Measurements from ENCODE around the gene FUBP1.

DNA sequence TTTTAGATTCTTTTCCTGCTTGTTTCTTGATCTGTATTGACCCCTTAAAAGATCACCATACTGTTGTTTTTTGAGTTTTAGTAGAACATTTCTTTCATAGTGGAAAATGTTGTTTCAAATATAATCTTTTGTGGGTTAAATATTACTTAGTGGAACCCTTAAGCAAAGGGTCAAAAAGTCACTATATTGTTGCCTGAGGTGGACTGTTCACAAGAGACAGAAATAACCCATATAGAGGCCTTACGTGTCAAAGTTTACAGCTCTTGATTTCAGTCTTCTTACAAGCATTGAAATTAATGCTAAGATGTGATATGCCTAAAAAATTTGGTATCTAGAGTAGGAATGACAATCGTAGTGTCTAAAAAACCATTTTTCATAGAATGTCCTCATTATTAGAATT is 32.2 kb upstream of the FUBP1 start:
- TF ChIP-seq, protein P1, sequence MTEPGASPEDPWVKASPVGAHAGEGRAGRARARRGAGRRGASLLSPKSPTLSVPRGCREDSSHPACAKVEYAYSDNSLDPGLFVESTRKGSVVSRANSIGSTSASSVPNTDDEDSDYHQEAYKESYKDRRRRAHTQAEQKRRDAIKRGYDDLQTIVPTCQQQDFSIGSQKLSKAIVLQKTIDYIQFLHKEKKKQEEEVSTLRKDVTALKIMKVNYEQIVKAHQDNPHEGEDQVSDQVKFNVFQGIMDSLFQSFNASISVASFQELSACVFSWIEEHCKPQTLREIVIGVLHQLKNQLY (CRISPR knock-in tag; IDR thresholded peaks at IDR 0.05): no peak
- no peak for TF ChIP-seq USF2 (CRISPR knock-in tag; IDR thresholded peaks at IDR 0.05)
- TF ChIP-seq E2F5 (CRISPR knock-in tag; IDR thresholded peaks at IDR 0.05): no peak
- TF ChIP-seq ZBTB43 (CRISPR knock-in tag; IDR thresholded peaks at IDR 0.05): no peak
- TF ChIP-seq MXD4 (CRISPR knock-in tag; IDR thresholded peaks at IDR 0.05; ENCODE audit: borderline replicate concordance): no peak
- TF ChIP-seq CREB1 (CRISPR knock-in tag; IDR thresholded peaks at IDR 0.05): no peak
- no peak for TF ChIP-seq IRF1 (CRISPR knock-in tag; IDR thresholded peaks at IDR 0.05)
- TF ChIP-seq, protein P2, sequence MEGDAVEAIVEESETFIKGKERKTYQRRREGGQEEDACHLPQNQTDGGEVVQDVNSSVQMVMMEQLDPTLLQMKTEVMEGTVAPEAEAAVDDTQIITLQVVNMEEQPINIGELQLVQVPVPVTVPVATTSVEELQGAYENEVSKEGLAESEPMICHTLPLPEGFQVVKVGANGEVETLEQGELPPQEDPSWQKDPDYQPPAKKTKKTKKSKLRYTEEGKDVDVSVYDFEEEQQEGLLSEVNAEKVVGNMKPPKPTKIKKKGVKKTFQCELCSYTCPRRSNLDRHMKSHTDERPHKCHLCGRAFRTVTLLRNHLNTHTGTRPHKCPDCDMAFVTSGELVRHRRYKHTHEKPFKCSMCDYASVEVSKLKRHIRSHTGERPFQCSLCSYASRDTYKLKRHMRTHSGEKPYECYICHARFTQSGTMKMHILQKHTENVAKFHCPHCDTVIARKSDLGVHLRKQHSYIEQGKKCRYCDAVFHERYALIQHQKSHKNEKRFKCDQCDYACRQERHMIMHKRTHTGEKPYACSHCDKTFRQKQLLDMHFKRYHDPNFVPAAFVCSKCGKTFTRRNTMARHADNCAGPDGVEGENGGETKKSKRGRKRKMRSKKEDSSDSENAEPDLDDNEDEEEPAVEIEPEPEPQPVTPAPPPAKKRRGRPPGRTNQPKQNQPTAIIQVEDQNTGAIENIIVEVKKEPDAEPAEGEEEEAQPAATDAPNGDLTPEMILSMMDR (IDR thresholded peaks at IDR 0.05): no peak
- no peak for TF ChIP-seq ZBTB21 (CRISPR knock-in tag; IDR thresholded peaks at IDR 0.05; ENCODE audit: borderline replicate concordance)
- no peak for TF ChIP-seq MAX (CRISPR knock-in tag; IDR thresholded peaks at IDR 0.05)
- no peak for TF ChIP-seq ATF3 (CRISPR knock-in tag; conservative IDR thresholded peaks at IDR 0.05)
- no peak for TF ChIP-seq NFE2L1 (CRISPR knock-in tag; IDR thresholded peaks at IDR 0.05)
- no peak for TF ChIP-seq ESRRA (CRISPR knock-in tag; IDR thresholded peaks at IDR 0.05; ENCODE audit: borderline replicate concordance)
- TF ChIP-seq ATF6 (CRISPR knock-in tag; IDR thresholded peaks at IDR 0.05): no peak

Measured in WTC11 (cell line).